T-cell (primary cell): ENCODE results near the gene KCNG4. TPM values are rescaled to one million over a fixed set of nuclear protein-coding genes. Genes with fewer than 3 reads are reported as not detected.

ENCODE experiments used
- ATAC-seq, 4 experiments: fragments of 200-7000 bp in 3 of 4; fragments of 150-1000 bp in 1 of 4; cut with Tn5 transposase; replicated peaks in 1 of 4; 1 replicate in 3 of 4; 2 replicates in 1 of 4; pipeline ENCODE4 v1.10.0; 2021; ENCODE audit warnings: moderate library complexity in 3 of 4, mild to moderate bottlenecking in 2 of 4, moderate number of reproducible peaks in 1 of 4
- CTCF ChIA-PET, 2 donors: fragments of 300-600 bp; sonication (Branson Sonifier 250); formaldehyde crosslinking; loops; one replicate each; lab custom pipeline; 2022; ENCODE audit warnings: antibody characterized with exemption in 2 of 2; lab: Charles Lee
- POLR2A ChIA-PET, 2 donors: fragments of 300-600 bp; sonication (Branson Sonifier 250); formaldehyde crosslinking; loops; one replicate each; lab custom pipeline; 2022; ENCODE audit warnings: antibody characterized with exemption in 2 of 2; lab: Charles Lee
- DNase-seq, 35 experiments: peaks; one replicate each; pipeline versions ENCODE4 v3.0.0 to v3.0.0-alpha.2; 2013 to 2023
- H3K27ac ChIP-seq: one replicate; pipeline ENCODE4 v1.5.1; 2013; ENCODE audit warnings: low read length
- H3K27me3 ChIP-seq, 2 experiments: replicated peaks in 1 of 2; 1 replicate in 1 of 2; 2 replicates in 1 of 2; pipeline versions ENCODE4 v1.6.1 to v1.7.0; 2013; ENCODE audit warnings: low read length in 1 of 2, mixed read lengths in 1 of 2; ENCODE audit not compliant: control insufficient read depth in 2 of 2, insufficient read depth in 2 of 2; ENCODE audit errors: extremely low read depth in 1 of 2
- H3K36me3 ChIP-seq, 2 donors: 1 replicate in 1 of 2; 2 replicates in 1 of 2; pipeline versions ENCODE4 v1.6.1 to v1.7.0; 2013; ENCODE audit warnings: low read length in 1 of 2; ENCODE audit not compliant: control insufficient read depth in 2 of 2, insufficient read depth in 1 of 2; ENCODE audit errors: extremely low read depth in 1 of 2
- H3K4me1 ChIP-seq, 2 experiments: 1 replicate in 1 of 2; 2 replicates in 1 of 2; pipeline versions ENCODE4 v1.6.1 to v1.7.0; 2013; ENCODE audit warnings: low read length in 2 of 2, mixed read lengths in 1 of 2; ENCODE audit not compliant: insufficient read depth in 2 of 2, control insufficient read depth in 1 of 2; ENCODE audit errors: extremely low read depth in 1 of 2
- H3K4me3 ChIP-seq, 2 donors: 1 replicate in 1 of 2; 2 replicates in 1 of 2; pipeline versions ENCODE4 v1.5.1 to v1.7.0; 2013; ENCODE audit warnings: mild to moderate bottlenecking in 2 of 2, low read length in 1 of 2, moderate library complexity in 1 of 2; ENCODE audit not compliant: control insufficient read depth in 1 of 2; ENCODE audit errors: extremely low read depth in 1 of 2
- H3K9me3 ChIP-seq: 2 replicates; pipeline ENCODE4 v1.7.0; 2013
- H3K27ac Mint-ChIP-seq, 2 donors: one replicate each; pipeline ENCODE4 v1.8.0; 2020 to 2021; ENCODE audit warnings: mild to moderate bottlenecking in 2 of 2, mixed read lengths in 2 of 2
- H3K27me3 Mint-ChIP-seq, 2 donors: one replicate each; pipeline ENCODE4 v1.8.0; 2021 to 2022; ENCODE audit warnings: mixed read lengths in 2 of 2
- H3K36me3 Mint-ChIP-seq: one replicate; pipeline ENCODE4 v1.8.0; 2021; ENCODE audit warnings: mixed read lengths
- H3K4me1 Mint-ChIP-seq, 3 donors: one replicate each; pipeline ENCODE4 v1.8.0; 2020 to 2022; ENCODE audit warnings: mixed read lengths in 3 of 3, mild to moderate bottlenecking in 1 of 3
- H3K4me3 Mint-ChIP-seq, 3 donors: one replicate each; pipeline ENCODE4 v1.8.0; 2020 to 2022; ENCODE audit warnings: mild to moderate bottlenecking in 3 of 3, mixed read lengths in 3 of 3, moderate library complexity in 3 of 3
- H3K9me3 Mint-ChIP-seq, 3 donors: one replicate each; pipeline ENCODE4 v1.8.0; 2020 to 2022; ENCODE audit warnings: mixed read lengths in 3 of 3
- WGBS: methylation state at CpG from one replicate; pipeline ENCODE4 v1.1.5; 2013; ENCODE audit warnings: missing lambda C conversion rate; ENCODE audit not compliant: insufficient coverage; 5-methylcytosine and 5-hydroxymethylcytosine counted together
- total RNA-seq, 35 experiments: library from RNA in 6 of 35; stranded (reverse) in 6 of 35; fragments of 120-200 nt in 1 of 35; gene quantifications; one replicate each; pipeline versions ENCODE4 v1.2.1 to v1.2.4 and lab custom pipeline; 2013 to 2026

KCNG4 gene
- total RNA-seq, 5 donors from 2014 or later (not counting 1 experiment from before 2014, with no cell fraction given): not detected

DNA sequence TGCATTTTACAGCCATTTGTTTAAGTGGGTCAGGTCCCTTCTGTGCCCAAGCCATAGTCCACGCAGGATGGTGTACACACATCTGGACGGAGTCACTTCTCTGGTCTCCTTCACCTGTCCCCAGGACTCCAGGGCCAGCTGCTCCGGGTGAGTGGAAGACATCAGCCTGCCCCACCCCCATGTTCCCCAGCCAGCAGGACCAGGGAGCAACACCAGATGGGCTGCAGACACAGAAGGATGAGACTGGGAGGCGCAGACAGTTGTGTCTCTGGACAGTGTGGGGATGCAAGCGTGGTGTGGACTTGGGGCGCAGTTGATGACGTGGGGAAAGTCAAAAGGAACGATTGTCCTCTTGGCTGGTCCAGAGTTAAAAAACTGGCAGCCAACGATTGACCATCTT is 30.3 kb upstream of the KCNG4 start:
- Mint-ChIP-seq H3K36me3 (no peaks in the 10 kb centered on the region), H3K27ac (no peak overlapping the region), H3K4me1 (no peaks in the 10 kb centered on the region), H3K27me3 (peaks cover 5 to 9% of the 10 kb centered on the region in 2 donors), H3K9me3 (no peaks in the 10 kb centered on the region), H3K4me3 (no peak overlapping the region)
- no peak for DNase-seq
- CTCF ChIA-PET: no interaction called here
- Histone ChIP-seq H3K9me3 (no peaks in the 10 kb centered on the region), H3K27me3 (peaks cover 0 to 23% of the 10 kb centered on the region in 2 experiments), H3K4me3 (no peak overlapping the region), H3K4me1 (no peaks in the 10 kb centered on the region), H3K36me3 (no peaks in the 10 kb centered on the region), H3K27ac (no peak overlapping the region)
- no peak for ATAC-seq
- 93% methylated on average over 6 of the region's 9 CpGs for WGBS
- POLR2A ChIA-PET: no interaction called here

GRCh38 chr16:84268291-84269040 is 28.7 kb upstream of the KCNG4 start:
- no peaks in the 10 kb centered on the region for H3K36me3 Mint-ChIP-seq
- Histone ChIP-seq H3K4me1 (no peaks in the 10 kb centered on the region), H3K27me3 (peaks cover 0 to 19% of the 10 kb centered on the region in 2 experiments), H3K9me3 (no peaks in the 10 kb centered on the region), H3K27ac (no peak overlapping the region), H3K4me3 (no peak overlapping the region), H3K36me3 (no peaks in the 10 kb centered on the region)
- DNase-seq: no peak
- H3K27ac Mint-ChIP-seq: no peak overlapping the region
- ChIA-PET POLR2A (no interaction called here), CTCF (interaction anchor here in 1 of 2 donors (0.6 kb wide), 1 partner anchor 8 kb away, joined by 3 read pairs; no protein-coding TSS in a partner anchor)
- H3K4me1 Mint-ChIP-seq: no peaks in the 10 kb centered on the region
- peaks cover 5 to 19% of the 10 kb centered on the region in 2 donors for H3K27me3 Mint-ChIP-seq
- no peaks in the 10 kb centered on the region for H3K9me3 Mint-ChIP-seq
- no peak overlapping the region for H3K4me3 Mint-ChIP-seq
- 91% methylated on average over 7 of the region's 18 CpGs for WGBS
- ATAC-seq: no peak

DNA sequence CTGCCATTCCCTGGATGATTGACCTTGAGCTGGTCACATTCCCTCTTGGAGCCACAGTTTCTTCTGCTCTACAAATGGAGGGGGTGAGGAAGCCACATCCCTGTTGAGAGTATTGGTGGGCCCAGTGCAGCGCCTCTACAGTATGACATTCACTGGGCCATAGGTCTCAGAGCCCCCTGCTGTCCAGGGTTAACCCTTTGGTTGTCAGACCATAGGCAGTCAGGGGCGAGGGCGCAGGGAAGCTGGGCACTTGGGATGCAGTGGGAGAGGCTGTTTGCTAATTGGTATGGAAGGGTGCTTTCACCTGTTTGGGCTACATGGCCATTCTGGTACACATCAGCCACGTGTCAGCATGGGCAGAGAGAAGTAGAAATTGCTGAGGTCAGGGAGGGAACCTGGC is 27.6 kb upstream of the KCNG4 start:
- peaks cover 0 to 24% of the 10 kb centered on the region in 2 experiments for H3K27me3 ChIP-seq
- Mint-ChIP-seq H3K4me3 (no peak overlapping the region), H3K27ac (no peak overlapping the region), H3K27me3 (peaks cover 7 to 23% of the 10 kb centered on the region in 2 donors), H3K36me3 (no peaks in the 10 kb centered on the region), H3K9me3 (no peaks in the 10 kb centered on the region), H3K4me1 (no peaks in the 10 kb centered on the region)
- DNase-seq (no peak), ATAC-seq (no peak)
- no peaks in the 10 kb centered on the region for H3K9me3 ChIP-seq
- 70% methylated on average over 4 of the region's 4 CpGs for WGBS
- ChIA-PET CTCF (no interaction called here), POLR2A (no interaction called here)
- no peak overlapping the region for H3K4me3 ChIP-seq
- H3K36me3 ChIP-seq: no peaks in the 10 kb centered on the region
- H3K4me1 ChIP-seq: no peaks in the 10 kb centered on the region
- no peak overlapping the region for H3K27ac ChIP-seq

DNA sequence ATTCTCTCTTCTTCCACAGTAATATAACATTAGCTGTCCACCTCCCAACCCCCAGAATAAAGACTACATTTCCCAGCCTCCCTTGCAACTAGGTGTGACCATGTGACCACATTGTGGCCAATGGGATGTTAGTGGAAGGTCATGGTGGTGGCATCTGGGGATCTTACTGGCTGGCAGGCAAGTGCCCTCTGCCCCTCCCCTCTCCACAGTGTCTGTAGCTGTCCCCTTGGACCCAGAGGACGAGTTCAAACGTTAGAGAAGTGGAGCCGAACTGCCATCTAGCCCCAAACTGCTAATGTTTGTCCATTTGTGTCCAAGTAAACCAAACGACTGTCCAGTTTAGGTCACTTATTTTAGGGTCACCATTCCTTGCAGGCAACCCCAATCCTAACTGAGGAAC is 26.6 kb upstream of the KCNG4 start:
- Mint-ChIP-seq H3K9me3 (no peaks in the 10 kb centered on the region), H3K27ac (no peak overlapping the region), H3K27me3 (peaks cover 8 to 29% of the 10 kb centered on the region in 2 donors), H3K4me3 (no peak overlapping the region), H3K36me3 (no peaks in the 10 kb centered on the region), H3K4me1 (no peaks in the 10 kb centered on the region)
- H3K4me3 ChIP-seq: no peak overlapping the region
- CTCF ChIA-PET: interaction anchor here in 1 of 2 donors (0.6 kb wide), 1 partner anchor 1814 kb away, joined by 4 read pairs; no protein-coding TSS in a partner anchor
- DNase-seq: peak in 11 of 35 experiments; percentile 2 to 40 (median 10)
- peaks cover 0 to 24% of the 10 kb centered on the region in 2 experiments for H3K27me3 ChIP-seq
- no peaks in the 10 kb centered on the region for H3K9me3 ChIP-seq
- no peak overlapping the region for H3K27ac ChIP-seq
- peak in 2 of 4 experiments; percentile 35 to 68 for ATAC-seq
- POLR2A ChIA-PET: no interaction called here
- no peaks in the 10 kb centered on the region for H3K36me3 ChIP-seq
- no peaks in the 10 kb centered on the region for H3K4me1 ChIP-seq
- WGBS: 48% methylated on average over 4 of the region's 4 CpGs

GRCh38 chr16:84262939-84263338 is 23.1 kb upstream of the KCNG4 start:
- no peaks in the 10 kb centered on the region for H3K9me3 Mint-ChIP-seq
- Histone ChIP-seq H3K27me3 (peaks cover 0 to 19% of the 10 kb centered on the region in 2 experiments), H3K4me1 (no peaks in the 10 kb centered on the region), H3K27ac (no peak overlapping the region), H3K4me3 (no peak overlapping the region), H3K36me3 (no peaks in the 10 kb centered on the region), H3K9me3 (no peaks in the 10 kb centered on the region)
- POLR2A ChIA-PET: no interaction called here
- ATAC-seq: no peak
- H3K27ac Mint-ChIP-seq: no peak overlapping the region
- no peak overlapping the region for H3K4me3 Mint-ChIP-seq
- CTCF ChIA-PET: no interaction called here
- no peaks in the 10 kb centered on the region for H3K36me3 Mint-ChIP-seq
- WGBS: no CpG with 5 or more reads among the region's 3 CpGs
- no peak for DNase-seq
- peaks cover 12 to 39% of the 10 kb centered on the region in 2 donors for H3K27me3 Mint-ChIP-seq
- no peaks in the 10 kb centered on the region for H3K4me1 Mint-ChIP-seq

- no peak overlapping the region for H3K27ac Mint-ChIP-seq
- DNase-seq (no peak), ATAC-seq (no peak)
- H3K4me1 ChIP-seq: no peaks in the 10 kb centered on the region
- no peak overlapping the region for H3K4me3 ChIP-seq
- no peaks in the 10 kb centered on the region for H3K9me3 Mint-ChIP-seq
- peaks cover 13 to 41% of the 10 kb centered on the region in 2 donors for H3K27me3 Mint-ChIP-seq
- 82% methylated on average over 3 of the region's 4 CpGs for WGBS
- POLR2A ChIA-PET: no interaction called here
- H3K9me3 ChIP-seq: no peaks in the 10 kb centered on the region
- no peak overlapping the region for H3K4me3 Mint-ChIP-seq
- no peaks in the 10 kb centered on the region for H3K4me1 Mint-ChIP-seq
- peaks cover 0 to 22% of the 10 kb centered on the region in 2 experiments for H3K27me3 ChIP-seq
- no peak overlapping the region for H3K27ac ChIP-seq
- CTCF ChIA-PET: no interaction called here
- H3K36me3 ChIP-seq: no peaks in the 10 kb centered on the region
- H3K36me3 Mint-ChIP-seq: no peaks in the 10 kb centered on the region
Observed at GRCh38 chr16:84262031-84262430, 22.2 kb upstream of the KCNG4 start.
